NCI-H345 (cell line): ENCODE data around the gene MYOM1.

ENCODE experiments used
- DNase-seq: peaks from one replicate; lab custom pipeline; 2025; lab: John Stamatoyannopoulos, UW

MYOM1 gene

GRCh38 chr18:3151399-3152264, 68.1 kb downstream of the MYOM1 start:
- peak; percentile 48 for DNase-seq

GRCh38 chr18:3150688-3151087, 69.1 kb downstream of the MYOM1 start:
- DNase-seq = no peak

DNA sequence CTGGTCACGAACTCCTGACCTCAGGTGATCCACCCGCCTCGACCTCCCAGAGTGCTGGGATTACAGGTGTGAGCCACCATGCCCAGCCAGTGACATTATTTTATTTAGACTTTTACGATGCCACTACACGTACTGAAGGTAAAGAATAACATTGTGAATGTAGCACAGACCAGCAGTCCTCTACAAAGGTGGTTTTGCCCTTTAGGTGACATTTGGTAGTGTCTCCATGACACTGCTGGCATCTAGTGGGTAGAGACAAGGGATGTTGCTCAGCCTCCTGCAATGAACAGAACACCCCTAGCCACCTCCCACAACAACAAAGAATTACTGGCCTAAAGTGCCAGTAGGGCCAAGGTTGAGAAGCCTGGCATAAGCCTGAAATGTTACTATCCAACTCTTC, 69.5 kb downstream of the MYOM1 start:
- no peak for DNase-seq

DNA sequence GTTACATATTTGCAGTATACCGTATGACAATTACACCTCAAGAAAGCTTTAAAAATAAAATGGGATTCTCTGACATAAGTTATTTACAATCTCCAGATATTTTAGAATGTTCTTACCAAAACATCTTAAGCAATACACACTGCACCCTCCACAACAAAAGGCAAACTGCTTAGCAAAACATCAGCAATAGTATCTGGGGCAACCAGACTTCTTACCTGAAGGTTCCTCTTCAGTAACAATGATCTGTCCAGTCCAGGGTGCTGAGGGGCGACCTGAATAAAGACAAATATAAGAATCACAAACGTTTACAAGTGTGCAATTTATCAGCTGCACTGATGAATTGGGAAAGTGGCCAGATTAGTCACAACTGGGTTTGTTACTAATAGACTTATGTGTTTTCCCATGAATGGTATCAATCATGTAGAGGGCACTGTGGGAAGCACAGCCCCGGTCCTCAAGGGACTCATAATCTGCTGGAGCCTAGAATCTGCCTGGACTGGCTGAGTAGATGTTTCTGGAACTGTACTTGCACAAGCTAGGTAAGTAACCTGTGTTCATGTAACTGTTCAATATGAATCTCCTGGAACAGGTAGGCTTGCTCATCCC, 70.7 kb downstream of the MYOM1 start:
- DNase-seq = peak; percentile 21

- no peak for DNase-seq
These were observed 71.7 kb downstream of the MYOM1 start for GRCh38 chr18:3147935-3148554.

GRCh38 chr18:3140986-3141639, 78.7 kb downstream of the MYOM1 start:
- DNase-seq = no peak

GRCh38 chr18:3140342-3140741, 79.4 kb downstream of the MYOM1 start:
- DNase-seq = no peak

GRCh38 chr18:3139406-3139805, 80.4 kb downstream of the MYOM1 start:
- DNase-seq = no peak

GRCh38 chr18:3138274-3138975, 81.3 kb downstream of the MYOM1 start:
- DNase-seq = no peak

DNA sequence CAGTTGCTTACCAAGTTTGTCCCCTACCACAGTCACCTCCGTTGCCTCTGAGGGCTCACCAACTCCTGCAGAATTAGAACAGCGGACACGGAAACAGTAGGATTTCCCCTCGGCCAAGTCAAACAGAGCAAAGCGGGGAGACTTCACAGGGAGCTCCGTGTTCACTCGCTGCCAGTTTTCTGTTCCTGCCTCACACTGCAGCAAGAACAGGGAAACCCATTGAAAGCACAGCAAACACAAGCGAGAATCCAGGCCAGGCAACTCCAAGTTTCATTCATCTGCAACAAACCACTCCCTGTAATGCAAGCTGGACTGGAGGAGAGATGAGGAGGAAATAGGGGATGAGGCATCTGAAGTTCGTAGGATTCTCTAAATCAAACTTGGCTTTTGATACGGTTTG, 84.2 kb downstream of the MYOM1 start:
- DNase-seq = no peak

DNA sequence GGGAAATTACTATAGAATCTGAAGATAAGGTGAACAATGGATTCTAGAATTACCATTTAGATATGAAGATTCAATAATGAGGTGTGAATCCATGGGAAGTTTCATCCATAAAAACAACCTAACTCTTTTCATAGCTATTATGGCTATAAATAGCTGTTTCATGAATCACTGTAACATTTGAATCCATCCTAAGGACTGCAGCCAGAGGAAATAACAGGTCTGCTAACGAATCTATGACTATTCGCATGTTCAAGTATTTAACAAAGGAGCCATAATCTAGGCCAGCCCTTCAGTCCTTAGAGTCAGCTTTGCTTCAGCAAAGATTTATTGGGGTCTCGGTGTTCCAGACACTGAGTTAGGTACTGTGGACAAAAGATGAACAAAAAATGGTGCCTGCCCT, 87.1 kb downstream of the MYOM1 start:
- no peak for DNase-seq

DNA sequence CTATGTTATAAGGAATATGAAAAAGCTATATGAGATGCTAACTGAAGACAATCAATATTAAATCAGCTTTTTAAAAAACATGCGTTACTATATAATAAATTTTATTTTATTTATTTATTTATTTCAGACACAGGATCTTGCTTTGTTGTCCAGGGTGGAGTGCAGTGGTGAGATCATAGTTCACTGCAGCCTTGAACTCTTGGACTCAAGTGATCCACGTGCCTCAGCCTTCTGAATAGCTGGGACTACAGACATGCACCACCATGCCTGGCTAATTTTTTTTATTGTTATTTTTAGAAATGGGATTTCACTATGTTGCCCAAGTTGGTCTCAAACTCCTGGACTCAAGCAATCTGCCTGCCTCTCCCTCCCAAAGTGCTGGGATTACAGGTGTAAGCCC, 89.4 kb downstream of the MYOM1 start:
- DNase-seq = no peak

DNA sequence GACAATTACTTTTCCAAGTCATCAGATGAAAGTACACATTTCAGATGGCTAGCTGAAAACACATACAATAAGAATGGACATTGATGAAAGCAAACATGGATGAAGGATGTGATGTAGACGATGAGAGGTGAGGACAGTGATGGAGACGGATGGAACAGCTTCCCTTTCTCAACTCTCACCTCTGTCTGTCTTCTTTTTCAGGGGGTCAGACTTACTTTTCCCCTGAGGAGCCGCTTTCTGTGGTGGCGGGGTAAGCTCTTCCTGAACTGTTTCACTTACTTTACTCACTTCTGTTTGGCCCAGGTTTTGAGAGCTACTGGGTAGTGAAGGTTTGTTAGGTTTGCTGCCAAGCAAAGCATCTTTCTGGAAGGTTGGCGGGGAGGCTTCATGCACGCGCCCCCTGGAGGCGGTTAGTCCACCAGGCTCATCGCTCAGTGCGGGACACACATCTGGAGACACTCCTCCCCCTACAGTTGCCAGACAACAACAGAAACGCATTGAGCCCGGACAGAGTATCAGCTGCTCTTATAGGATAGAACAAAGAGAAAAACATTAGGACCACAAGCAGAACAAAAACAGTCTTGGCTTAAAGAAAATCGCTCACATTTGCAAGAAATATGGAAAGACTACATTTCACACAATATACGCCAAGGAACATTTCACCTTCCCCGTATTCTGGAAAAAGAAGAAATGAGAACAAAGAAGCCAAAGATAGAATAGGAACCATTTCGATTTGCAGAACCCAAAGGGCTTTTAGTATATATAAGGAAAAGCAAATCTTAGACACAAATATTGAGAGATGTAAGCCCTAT, 90.5 kb downstream of the MYOM1 start:
- DNase-seq = peak; percentile 32

DNA sequence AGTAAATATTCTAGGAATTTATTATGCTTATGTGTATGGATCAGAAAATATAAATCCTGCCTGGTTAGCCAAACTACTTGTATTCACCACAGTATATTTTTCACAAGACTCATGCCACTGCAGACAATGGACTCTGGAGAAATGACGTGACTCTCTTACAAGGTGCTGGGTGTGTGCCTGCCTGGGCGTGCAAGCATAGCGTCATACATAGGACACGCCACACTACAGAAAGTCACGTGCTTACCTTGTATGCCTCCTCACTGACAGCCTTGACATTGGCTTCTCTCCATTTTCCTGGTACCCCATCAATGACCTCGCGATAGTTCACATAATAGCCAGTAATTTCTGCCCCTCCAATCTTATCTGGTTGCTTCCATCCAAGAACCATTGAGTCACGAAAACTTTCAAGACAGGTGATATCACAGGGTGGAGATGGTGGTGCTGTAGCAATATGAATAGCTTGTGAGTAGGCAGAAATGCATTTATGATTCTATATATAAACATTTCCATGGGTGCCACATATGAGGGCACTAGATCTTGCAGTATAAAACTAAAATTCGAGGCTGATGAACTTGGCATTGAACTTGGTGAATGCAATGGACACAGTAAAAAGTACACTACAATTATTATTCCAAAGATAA, 93.2 kb downstream of the MYOM1 start:
- no peak for DNase-seq

DNA sequence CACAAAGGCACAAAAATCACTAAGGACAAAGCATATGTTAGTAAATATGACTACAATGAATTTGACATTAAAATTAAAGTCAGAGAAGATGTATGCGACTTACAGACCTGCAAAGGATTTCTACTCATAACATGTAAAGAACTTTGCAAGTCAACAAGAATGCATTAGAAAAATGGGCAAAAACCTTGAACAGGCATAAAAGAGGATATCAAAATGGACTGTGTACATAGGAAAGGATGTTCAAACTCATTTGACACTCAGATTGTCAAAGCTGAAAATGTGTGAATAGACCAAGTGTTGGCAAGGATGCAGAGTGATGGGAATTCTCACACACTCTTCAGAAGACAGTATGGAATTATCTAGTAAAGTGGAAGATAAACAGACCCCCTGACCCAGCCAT, 94.9 kb downstream of the MYOM1 start:
- DNase-seq = no peak

GRCh38 chr18:3122851-3123250, 96.9 kb downstream of the MYOM1 start:
- DNase-seq = no peak

GRCh38 chr18:3121259-3121658, 98.5 kb downstream of the MYOM1 start:
- DNase-seq = no peak

- no peak for DNase-seq
These were observed 99.4 kb downstream of the MYOM1 start for GRCh38 chr18:3120356-3120755.

GRCh38 chr18:3119401-3120341, 100.1 kb downstream of the MYOM1 start:
- no peak for DNase-seq
